GM12878 (cell line): Measurements from ENCODE around the gene TBC1D10A. TPM values are rescaled to one million over a fixed set of nuclear protein-coding genes. Genes with fewer than 3 reads are reported as not detected.

ENCODE experiments used
- CEBPB ChIP-seq, 2 experiments: fragments of 150-350 bp in 1 of 2; IDR thresholded peaks; 2 replicates each; pipeline ENCODE4 v1.6.1; 2012 to 2014; ENCODE audit warnings: low read depth in 2 of 2, low read length in 2 of 2, borderline replicate concordance in 1 of 2, inconsistent platforms in 1 of 2
- EED ChIP-seq: sonication (generic); IDR thresholded peaks from 2 replicates; pipeline ENCODE4 v1.6.1; 2016; ENCODE audit warnings: antibody characterized with exemption, low read depth
- FOXK2 ChIP-seq: fragments of 450-650 bp; IDR thresholded peaks from 2 replicates; pipeline ENCODE4 v1.6.1; 2017; ENCODE audit warnings: mild to moderate bottlenecking, moderate library complexity
- MYC ChIP-seq: IDR thresholded peaks from 2 replicates; pipeline ENCODE4 v1.6.1; 2011; ENCODE audit warnings: mild to moderate bottlenecking, low read length, moderate library complexity, inconsistent platforms; ENCODE audit not compliant: insufficient read depth, insufficient replicate concordance, insufficient read length, severe bottlenecking
- NBN ChIP-seq: fragments of 450-650 bp; IDR thresholded peaks from 2 replicates; pipeline ENCODE4 v1.6.1; 2016
- NR2C1 ChIP-seq: fragments of 450-650 bp; IDR thresholded peaks from 2 replicates; pipeline ENCODE4 v1.6.1; 2017; ENCODE audit warnings: antibody characterized with exemption, mild to moderate bottlenecking, moderate library complexity
- RELA ChIP-seq: fragments of 450-650 bp; IDR thresholded peaks from 2 replicates; pipeline ENCODE4 v1.8.0; 2014; ENCODE audit warnings: borderline replicate concordance; ENCODE audit not compliant: partially characterized antibody
- SUPT20H ChIP-seq: IDR thresholded peaks from 2 replicates; pipeline ENCODE4 v1.6.1; 2011; ENCODE audit warnings: low read depth, mild to moderate bottlenecking, low read length, moderate library complexity, borderline replicate concordance; ENCODE audit not compliant: control insufficient read depth
- SUZ12 ChIP-seq: fragments of 200-600 bp; sonication (generic); IDR thresholded peaks from one replicate; pipeline ENCODE4 v1.6.1; 2018; ENCODE audit warnings: antibody characterized with exemption, mild to moderate bottlenecking; ENCODE audit not compliant: unreplicated experiment
- TAF1 ChIP-seq: IDR thresholded peaks from 2 replicates; pipeline ENCODE4 v1.6.1; 2011; ENCODE audit warnings: mild to moderate bottlenecking, low read depth, low read length, borderline replicate concordance
- TCF3 ChIP-seq: IDR thresholded peaks from 2 replicates; pipeline ENCODE4 v1.6.1; 2012; ENCODE audit warnings: low read depth, mild to moderate bottlenecking, low read length, borderline replicate concordance; ENCODE audit not compliant: insufficient read depth
- polyA plus RNA-seq, 11 experiments: library from polyadenylated mRNA; depleted of rRNA in 4 of 11; unstranded in 6 of 11; stranded (reverse) in 5 of 11; fragments of >200 nt; fragmentation: Nextera tagmentation in 4 of 11; fragmentation: Illumina TruSeq in 1 of 11; extraction: Ambion mirVana in 4 of 11; extraction: Trizol in 1 of 11; gene quantifications; 1 replicate in 1 of 11; 2 replicates in 10 of 11; pipeline versions ENCODE4 v1.2.1 to v1.2.3, GENCODE V29; 2011 to 2016; ENCODE audit warnings: inconsistent platforms in 2 of 11, missing spikeins in 2 of 11, low read depth in 1 of 11
- total RNA-seq, 4 experiments: library from RNA; depleted of rRNA in 3 of 4; stranded (reverse); fragments of >200 nt in 3 of 4; fragmentation: Illumina TruSeq in 1 of 4; extraction: Trizol in 1 of 4; gene quantifications; 2 replicates each; pipeline versions ENCODE4 v1.2.1 to v1.2.3, GENCODE V29; 2013 to 2021
- TF ChIP-seq, protein P1 (sequence below): fragments of 150-350 bp; IDR thresholded peaks from 2 replicates; pipeline ENCODE4 v1.6.1; 2014; ENCODE audit warnings: mild to moderate bottlenecking, low read depth, low read length
- TF ChIP-seq, protein P2 (sequence below): fragments of 450-650 bp; IDR thresholded peaks from 2 replicates; pipeline ENCODE4 v1.6.1; 2017; ENCODE audit warnings: mild to moderate bottlenecking, moderate library complexity

The TBC1D10A gene
- total and polyA plus RNA-seq, 10 of the 15 experiments (the other 5 are each of a cell fraction or from before 2014, with no cell fraction given): 0.27 to 25.7 (median 15.3) TPM

DNA sequence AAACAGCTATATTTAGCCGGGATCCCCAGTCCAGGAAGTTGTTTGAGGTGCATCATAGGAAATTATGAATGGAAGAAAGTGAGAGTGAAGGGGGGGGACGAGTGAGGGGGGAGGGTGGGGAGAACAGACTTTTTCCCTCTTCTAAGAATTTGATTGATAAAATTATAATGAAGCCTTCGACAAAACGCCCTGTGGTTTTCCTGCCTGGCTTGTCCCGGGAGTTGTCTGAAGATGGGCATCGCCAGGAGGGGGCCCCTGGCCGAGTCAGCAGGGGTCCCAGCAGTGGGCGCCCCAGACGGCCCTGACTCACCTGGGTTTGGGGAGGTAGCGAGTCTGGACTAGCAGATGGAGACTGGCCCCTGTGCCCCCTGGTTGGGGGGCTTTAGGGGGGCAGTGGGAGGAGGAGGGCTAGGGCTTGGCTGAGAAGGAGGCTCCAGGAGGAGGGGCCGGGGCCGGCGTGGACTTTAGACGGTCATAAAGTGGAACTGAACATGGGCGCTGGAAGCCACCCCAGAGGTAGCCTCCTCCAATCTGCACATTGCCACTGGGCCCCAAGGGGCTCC, 79.8 kb downstream of the TBC1D10A start (continued):
- TF ChIP-seq, protein P1, sequence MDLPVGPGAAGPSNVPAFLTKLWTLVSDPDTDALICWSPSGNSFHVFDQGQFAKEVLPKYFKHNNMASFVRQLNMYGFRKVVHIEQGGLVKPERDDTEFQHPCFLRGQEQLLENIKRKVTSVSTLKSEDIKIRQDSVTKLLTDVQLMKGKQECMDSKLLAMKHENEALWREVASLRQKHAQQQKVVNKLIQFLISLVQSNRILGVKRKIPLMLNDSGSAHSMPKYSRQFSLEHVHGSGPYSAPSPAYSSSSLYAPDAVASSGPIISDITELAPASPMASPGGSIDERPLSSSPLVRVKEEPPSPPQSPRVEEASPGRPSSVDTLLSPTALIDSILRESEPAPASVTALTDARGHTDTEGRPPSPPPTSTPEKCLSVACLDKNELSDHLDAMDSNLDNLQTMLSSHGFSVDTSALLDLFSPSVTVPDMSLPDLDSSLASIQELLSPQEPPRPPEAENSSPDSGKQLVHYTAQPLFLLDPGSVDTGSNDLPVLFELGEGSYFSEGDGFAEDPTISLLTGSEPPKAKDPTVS: no peak
- no peak for TF ChIP-seq SUZ12
- no peak for TF ChIP-seq NBN
- no peak for TF ChIP-seq MYC
- TF ChIP-seq, protein P2, sequence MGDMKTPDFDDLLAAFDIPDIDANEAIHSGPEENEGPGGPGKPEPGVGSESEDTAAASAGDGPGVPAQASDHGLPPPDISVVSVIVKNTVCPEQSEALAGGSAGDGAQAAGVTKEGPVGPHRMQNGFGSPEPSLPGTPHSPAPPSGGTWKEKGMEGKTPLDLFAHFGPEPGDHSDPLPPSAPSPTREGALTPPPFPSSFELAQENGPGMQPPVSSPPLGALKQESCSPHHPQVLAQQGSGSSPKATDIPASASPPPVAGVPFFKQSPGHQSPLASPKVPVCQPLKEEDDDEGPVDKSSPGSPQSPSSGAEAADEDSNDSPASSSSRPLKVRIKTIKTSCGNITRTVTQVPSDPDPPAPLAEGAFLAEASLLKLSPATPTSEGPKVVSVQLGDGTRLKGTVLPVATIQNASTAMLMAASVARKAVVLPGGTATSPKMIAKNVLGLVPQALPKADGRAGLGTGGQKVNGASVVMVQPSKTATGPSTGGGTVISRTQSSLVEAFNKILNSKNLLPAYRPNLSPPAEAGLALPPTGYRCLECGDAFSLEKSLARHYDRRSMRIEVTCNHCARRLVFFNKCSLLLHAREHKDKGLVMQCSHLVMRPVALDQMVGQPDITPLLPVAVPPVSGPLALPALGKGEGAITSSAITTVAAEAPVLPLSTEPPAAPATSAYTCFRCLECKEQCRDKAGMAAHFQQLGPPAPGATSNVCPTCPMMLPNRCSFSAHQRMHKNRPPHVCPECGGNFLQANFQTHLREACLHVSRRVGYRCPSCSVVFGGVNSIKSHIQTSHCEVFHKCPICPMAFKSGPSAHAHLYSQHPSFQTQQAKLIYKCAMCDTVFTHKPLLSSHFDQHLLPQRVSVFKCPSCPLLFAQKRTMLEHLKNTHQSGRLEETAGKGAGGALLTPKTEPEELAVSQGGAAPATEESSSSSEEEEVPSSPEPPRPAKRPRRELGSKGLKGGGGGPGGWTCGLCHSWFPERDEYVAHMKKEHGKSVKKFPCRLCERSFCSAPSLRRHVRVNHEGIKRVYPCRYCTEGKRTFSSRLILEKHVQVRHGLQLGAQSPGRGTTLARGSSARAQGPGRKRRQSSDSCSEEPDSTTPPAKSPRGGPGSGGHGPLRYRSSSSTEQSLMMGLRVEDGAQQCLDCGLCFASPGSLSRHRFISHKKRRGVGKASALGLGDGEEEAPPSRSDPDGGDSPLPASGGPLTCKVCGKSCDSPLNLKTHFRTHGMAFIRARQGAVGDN: no peak
- TF ChIP-seq TCF3: no peak
- no peak for TF ChIP-seq SUPT20H
- TF ChIP-seq RELA: no peak
- TF ChIP-seq EED: no peak
- no peak for TF ChIP-seq CEBPB (IDR thresholded peaks at IDR 0.05; ENCODE audit: borderline replicate concordance in 1 of 2, low read depth in 2 of 2, low read length in 2 of 2)
- TF ChIP-seq TAF1: no peak
- no peak for TF ChIP-seq NR2C1
- no peak for TF ChIP-seq FOXK2
